ENCODE results near the gene CARS1. TPM values are rescaled to one million over a fixed set of nuclear protein-coding genes. Genes with fewer than 3 reads are reported as not detected.

CARS1 gene
- polyA plus RNA-seq, 3 donors: 30.9 to 46.8 (median 35.7) TPM

GRCh38 chr11:3041699-3042441 is 15.4 kb downstream of the CARS1 start:
- H3K36me3 ChIP-seq (replicated peaks in 1 of 2; ENCODE audit: control insufficient read depth in 1 of 2, insufficient read depth in 2 of 2, low read length in 2 of 2): peaks cover 56 to 94% of the 10 kb centered on the region in 2 donors
- H3K27me3 ChIP-seq (ENCODE audit: control insufficient read depth in 2 of 2, insufficient read depth in 2 of 2, low read length in 2 of 2): no peaks in the 10 kb centered on the region
- 96% methylated on average over 17 of the region's 17 CpGs for WGBS (ENCODE audit: insufficient coverage)

GRCh38 chr11:3040881-3041280 is 16.3 kb downstream of the CARS1 start:
- Histone ChIP-seq H3K27ac (ENCODE audit: low read depth in 1 of 2, low read length in 2 of 2) (no peak overlapping the region), H3K4me3 (replicated peaks in 1 of 3; ENCODE audit: low read depth in 2 of 3, low read length in 3 of 3) (no peak overlapping the region), H3K9ac (ENCODE audit: insufficient read depth, low read length, poor library complexity, severe bottlenecking) (no peak overlapping the region), H2AFZ (ENCODE audit: insufficient read depth, low read depth, low read length, poor library complexity, severe bottlenecking) (no peak overlapping the region), H3K4me1 (ENCODE audit: control insufficient read depth in 1 of 2, insufficient read depth in 2 of 2, low read length in 2 of 2) (peaks cover 25% of the 10 kb centered on the region in 2 donors), H3K36me3 (replicated peaks in 1 of 2; ENCODE audit: control insufficient read depth in 1 of 2, insufficient read depth in 2 of 2, low read length in 2 of 2) (peaks cover 56 to 88% of the 10 kb centered on the region in 2 donors), H4K20me1 (ENCODE audit: insufficient read depth, low read length) (peaks cover 48% of the 10 kb centered on the region), H3K9me3 (replicated peaks in 1 of 2; ENCODE audit: control insufficient read depth in 1 of 2, insufficient read depth in 1 of 2, low read length in 2 of 2) (no peaks in the 10 kb centered on the region), H3K79me2 (ENCODE audit: insufficient read depth, low read length) (peaks cover 29% of the 10 kb centered on the region), H3K27me3 (ENCODE audit: control insufficient read depth in 2 of 2, insufficient read depth in 2 of 2, low read length in 2 of 2) (no peaks in the 10 kb centered on the region), H3K4me2 (replicated peaks; ENCODE audit: extremely low read depth, low read length, poor library complexity, severe bottlenecking) (no peak overlapping the region)
- peaks cover 71 to 90% of the 10 kb centered on the region in 2 donors for H3K36me3 Mint-ChIP-seq
- H3K27ac Mint-ChIP-seq: peak overlapping the region in 3 of 7 donors; percentile 13 to 50 (median 46)
- TF ChIP-seq CTCF (IDR thresholded peaks at IDR 0.05): no peak
- H3K9me3 Mint-ChIP-seq: no peaks in the 10 kb centered on the region
- WGBS (ENCODE audit: insufficient coverage): 100% methylated on average over 2 of the region's 9 CpGs
- no peak overlapping the region for H3K4me3 Mint-ChIP-seq
- peaks cover 0 to 2% (median 0%) of the 10 kb centered on the region in 3 donors for H3K27me3 Mint-ChIP-seq (ENCODE audit: low read depth in 3 of 3)
- no peak for DNase-seq
- H3K4me1 Mint-ChIP-seq: peaks cover 27% of the 10 kb centered on the region
- intact Hi-C loops (cut with micrococcal nuclease): no loop called here

More at GRCh38 chr11:3041699-3042441, 15.4 kb downstream of the CARS1 start:
- H3K4me3 ChIP-seq (replicated peaks in 1 of 3; ENCODE audit: low read depth in 2 of 3, low read length in 3 of 3): no peak overlapping the region
- no peak overlapping the region for H3K4me2 ChIP-seq (replicated peaks; ENCODE audit: extremely low read depth, low read length, poor library complexity, severe bottlenecking)
- H3K79me2 ChIP-seq (ENCODE audit: insufficient read depth, low read length): peaks cover 39% of the 10 kb centered on the region
- H4K20me1 ChIP-seq (ENCODE audit: insufficient read depth, low read length): peaks cover 57% of the 10 kb centered on the region
- intact Hi-C loops (cut with micrococcal nuclease): no loop called here
- TF ChIP-seq CTCF (IDR thresholded peaks at IDR 0.05): no peak
- H3K9me3 Mint-ChIP-seq: no peaks in the 10 kb centered on the region
- no peak overlapping the region for H2AFZ ChIP-seq (ENCODE audit: insufficient read depth, low read depth, low read length, poor library complexity, severe bottlenecking)
- H3K4me1 Mint-ChIP-seq: peaks cover 17% of the 10 kb centered on the region
- H3K36me3 Mint-ChIP-seq: peaks cover 71 to 94% of the 10 kb centered on the region in 2 donors
- DNase-seq: no peak
- H3K4me3 Mint-ChIP-seq: no peak overlapping the region
- H3K9me3 ChIP-seq (replicated peaks in 1 of 2; ENCODE audit: control insufficient read depth in 1 of 2, insufficient read depth in 1 of 2, low read length in 2 of 2): no peaks in the 10 kb centered on the region
- H3K4me1 ChIP-seq (ENCODE audit: control insufficient read depth in 1 of 2, insufficient read depth in 2 of 2, low read length in 2 of 2): peaks cover 15% of the 10 kb centered on the region in 2 donors
- peak overlapping the region in 3 of 7 donors; percentile 26 to 66 (median 65) for H3K27ac Mint-ChIP-seq
- peaks cover 0 to 2% (median 0%) of the 10 kb centered on the region in 3 donors for H3K27me3 Mint-ChIP-seq (ENCODE audit: low read depth in 3 of 3)
- no peak overlapping the region for H3K27ac ChIP-seq (ENCODE audit: low read depth in 1 of 2, low read length in 2 of 2)
- H3K9ac ChIP-seq (ENCODE audit: insufficient read depth, low read length, poor library complexity, severe bottlenecking): no peak overlapping the region

All from CD14-positive monocyte (primary cell).